NB4 (cell line): Measurements from ENCODE around the gene BOK.

ENCODE experiments used
- MYC ChIP-seq: IDR thresholded peaks from 2 replicates; pipeline ENCODE4 v1.6.1; 2011; ENCODE audit warnings: low read depth, low read length
- POLR2A ChIP-seq: IDR thresholded peaks from 2 replicates; pipeline ENCODE4 v1.6.1; 2011; ENCODE audit warnings: mild to moderate bottlenecking; ENCODE audit not compliant: insufficient read length; ENCODE audit errors: extremely low read depth
- TF ChIP-seq, protein P1 (sequence below): IDR thresholded peaks from one replicate; pipeline ENCODE4 v1.5.1; 2012; ENCODE audit warnings: low read depth, low read length
- TF ChIP-seq, protein P2 (sequence below): IDR thresholded peaks from 2 replicates; pipeline ENCODE4 v1.6.1; 2011; ENCODE audit warnings: low read depth, low read length

DNA sequence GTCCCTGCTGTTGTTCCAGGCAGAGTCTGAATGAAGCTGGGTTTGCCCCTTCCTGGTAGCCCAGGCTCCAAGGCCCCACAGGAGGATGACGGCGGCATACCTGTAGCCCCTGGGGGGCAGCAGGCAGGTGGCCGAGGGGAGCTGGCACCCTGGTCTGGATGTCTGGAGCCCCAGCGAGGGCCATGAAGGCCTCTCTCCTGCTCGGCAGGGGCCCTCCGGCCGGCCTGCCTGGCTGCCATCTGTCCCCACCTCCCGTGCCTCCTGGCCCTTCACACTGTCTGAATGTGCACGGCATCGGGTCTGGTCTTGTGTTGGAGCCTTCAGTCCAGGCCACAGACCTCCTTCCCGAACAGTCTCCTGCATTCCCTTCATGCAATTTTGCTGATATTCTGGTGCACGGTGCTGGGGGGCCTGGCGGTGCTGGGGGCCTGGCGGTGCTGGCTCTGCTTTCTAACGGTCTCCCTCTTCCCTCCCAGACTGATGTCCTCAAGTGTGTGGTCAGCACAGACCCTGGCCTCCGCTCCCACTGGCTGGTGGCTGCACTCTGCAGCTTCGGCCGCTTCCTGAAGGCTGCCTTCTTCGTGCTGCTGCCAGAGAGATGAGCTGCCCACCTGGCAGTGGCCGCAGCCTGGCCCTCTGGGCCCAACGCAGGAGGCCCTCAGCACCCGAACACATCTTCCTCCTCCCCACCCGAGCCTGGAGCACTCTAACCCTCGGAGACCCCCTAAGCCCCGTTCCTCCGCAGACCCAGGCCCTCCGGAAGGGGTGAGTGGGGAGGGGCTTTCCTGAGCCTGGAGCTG is 13.5 kb downstream of the BOK start:
- TF ChIP-seq, protein P1, sequence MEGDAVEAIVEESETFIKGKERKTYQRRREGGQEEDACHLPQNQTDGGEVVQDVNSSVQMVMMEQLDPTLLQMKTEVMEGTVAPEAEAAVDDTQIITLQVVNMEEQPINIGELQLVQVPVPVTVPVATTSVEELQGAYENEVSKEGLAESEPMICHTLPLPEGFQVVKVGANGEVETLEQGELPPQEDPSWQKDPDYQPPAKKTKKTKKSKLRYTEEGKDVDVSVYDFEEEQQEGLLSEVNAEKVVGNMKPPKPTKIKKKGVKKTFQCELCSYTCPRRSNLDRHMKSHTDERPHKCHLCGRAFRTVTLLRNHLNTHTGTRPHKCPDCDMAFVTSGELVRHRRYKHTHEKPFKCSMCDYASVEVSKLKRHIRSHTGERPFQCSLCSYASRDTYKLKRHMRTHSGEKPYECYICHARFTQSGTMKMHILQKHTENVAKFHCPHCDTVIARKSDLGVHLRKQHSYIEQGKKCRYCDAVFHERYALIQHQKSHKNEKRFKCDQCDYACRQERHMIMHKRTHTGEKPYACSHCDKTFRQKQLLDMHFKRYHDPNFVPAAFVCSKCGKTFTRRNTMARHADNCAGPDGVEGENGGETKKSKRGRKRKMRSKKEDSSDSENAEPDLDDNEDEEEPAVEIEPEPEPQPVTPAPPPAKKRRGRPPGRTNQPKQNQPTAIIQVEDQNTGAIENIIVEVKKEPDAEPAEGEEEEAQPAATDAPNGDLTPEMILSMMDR, result no peak
- no peak for TF ChIP-seq POLR2A
- TF ChIP-seq MYC, result no peak
- TF ChIP-seq, protein P2, sequence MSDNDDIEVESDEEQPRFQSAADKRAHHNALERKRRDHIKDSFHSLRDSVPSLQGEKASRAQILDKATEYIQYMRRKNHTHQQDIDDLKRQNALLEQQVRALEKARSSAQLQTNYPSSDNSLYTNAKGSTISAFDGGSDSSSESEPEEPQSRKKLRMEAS, result no peak
